A549 (cell line): ENCODE measurements around the gene ASMTL. TPM values are rescaled to one million over a fixed set of nuclear protein-coding genes. Genes with fewer than 3 reads are reported as not detected.
"Not testable (repeated sequence)": the region's sequence is repeated elsewhere in the genome, so short reads cannot be mapped to it uniquely, and the experiment has no call there.

Experiments
- ATAC-seq, 2 experiments: fragments of 200-7000 bp in 1 of 2; fragments of >200 bp in 1 of 2; cut with Nextera tagmentation in 1 of 2; cut with Tn5 transposase in 1 of 2; 3 replicates each; pipeline versions ENCODE4 v1.8.0 to v1.9.1; 2018 to 2020; ENCODE audit warnings: mild to moderate bottlenecking in 1 of 2, moderate library complexity in 1 of 2
- CTCF ChIA-PET: fragments of 300-600 bp; sonication (Branson Sonifier 250); formaldehyde crosslinking; extraction: SDS; loops from one replicate; lab custom pipeline; 2021; ENCODE audit warnings: antibody characterized with exemption, inconsistent platforms; lab: Yijun Ruan, JAX
- POLR2A ChIA-PET: fragments of 350-600 bp; formaldehyde crosslinking; extraction: SDS; loops from one replicate; lab custom pipeline; 2021; ENCODE audit warnings: antibody characterized with exemption, inconsistent platforms; lab: Yijun Ruan, JAX
- DNase-seq, 2 experiments: peaks; one replicate each; pipeline versions ENCODE4 v3.0.0 to v3.0.0-alpha.2; 2011 to 2016; ENCODE audit warnings: low read depth in 1 of 2, low spot score in 1 of 2
- FAIRE-seq: peaks from 2 replicates; lab custom pipeline; 2011; peaks lifted over from hg19 to GRCh38; lab: Jason Lieb, UNC
- H3K27ac ChIP-seq, 2 experiments: fragments of >200 bp; sonication (Bioruptor Twin); formaldehyde crosslinking; 3 replicates each; pipeline ENCODE4 v1.5.1; 2016 to 2017
- H3K4me1 ChIP-seq: fragments of >200 bp; sonication (Bioruptor Twin); formaldehyde crosslinking; 3 replicates; pipeline ENCODE4 v1.6.1; 2016
- H3K4me2 ChIP-seq: fragments of >200 bp; sonication (Bioruptor Twin); formaldehyde crosslinking; 3 replicates; pipeline ENCODE4 v1.6.1; 2016
- H3K4me3 ChIP-seq: fragments of >200 bp; sonication (Bioruptor Twin); formaldehyde crosslinking; 3 replicates; pipeline ENCODE4 v1.5.1; 2016
- H3K9me3 ChIP-seq: fragments of >200 bp; sonication (Bioruptor Twin); formaldehyde crosslinking; 3 replicates; pipeline ENCODE4 v1.6.1; 2016
- EHMT2 ChIP-seq: fragments of 200-600 bp; sonication (generic); IDR thresholded peaks from 2 replicates; pipeline ENCODE4 v1.6.1; 2016; ENCODE audit warnings: antibody characterized with exemption, low read depth, mild to moderate bottlenecking, moderate library complexity
- ESRRA ChIP-seq: fragments of 150-350 bp; IDR thresholded peaks from 2 replicates; pipeline ENCODE4 v1.6.1; 2014; ENCODE audit warnings: mild to moderate bottlenecking, low read length, borderline replicate concordance
- FOSB ChIP-seq: fragments of 250-450 bp; sonication (Bioruptor Pico); IDR thresholded peaks from 2 replicates; pipeline ENCODE4 v1.5.0; 2020; ENCODE audit warnings: mild to moderate bottlenecking, moderate library complexity
- FOSL2 ChIP-seq, 2 experiments: fragments of 450-650 bp in 1 of 2; fragments of >200 bp in 1 of 2; sonication (Bioruptor Twin) in 1 of 2; formaldehyde crosslinking; IDR thresholded peaks; 2 replicates each; pipeline versions ENCODE4 v1.5.0 to v1.6.1; 2016 to 2020; ENCODE audit warnings: mild to moderate bottlenecking in 1 of 2, moderate library complexity in 1 of 2
- GATA3 ChIP-seq: IDR thresholded peaks from 2 replicates; pipeline ENCODE4 v1.6.1; 2012; ENCODE audit warnings: borderline replicate concordance
- HDAC2 ChIP-seq: fragments of 200-600 bp; sonication (generic); IDR thresholded peaks from 2 replicates; pipeline ENCODE4 v1.6.1; 2016
- HOXB5 ChIP-seq: fragments of 250-450 bp; sonication (Bioruptor Pico); IDR thresholded peaks from 2 replicates; pipeline ENCODE4 v1.5.0; 2020; ENCODE audit warnings: mild to moderate bottlenecking, moderate library complexity
- MAFK ChIP-seq: fragments of 450-650 bp; IDR thresholded peaks from 2 replicates; pipeline ENCODE4 v1.6.1; 2014; ENCODE audit not compliant: partially characterized antibody
- MYC ChIP-seq: IDR thresholded peaks from 2 replicates; pipeline ENCODE4 v1.6.1; 2012; ENCODE audit warnings: mild to moderate bottlenecking, inconsistent platforms, low read length, improper control_type of control experiment, borderline replicate concordance
- NFE2L2 ChIP-seq: fragments of 150-350 bp; conservative IDR thresholded peaks from 2 replicates; pipeline ENCODE4 v1.6.1; 2014; ENCODE audit warnings: low read length
- NR3C1 ChIP-seq: fragments of >200 bp; sonication (Bioruptor Twin); formaldehyde crosslinking; IDR thresholded peaks from 3 replicates; pipeline ENCODE4 v1.6.1; 2017
- PHF8 ChIP-seq: fragments of 200-600 bp; sonication (generic); IDR thresholded peaks from 2 replicates; pipeline ENCODE4 v1.6.1; 2016; ENCODE audit warnings: low read depth, mild to moderate bottlenecking, antibody characterized with exemption, moderate library complexity, borderline replicate concordance
- RCOR1 ChIP-seq: fragments of 150-350 bp; IDR thresholded peaks from 2 replicates; pipeline ENCODE4 v1.6.1; 2014; ENCODE audit warnings: antibody characterized with exemption, low read length, low read depth
- RFX5 ChIP-seq: fragments of 450-650 bp; IDR thresholded peaks from 2 replicates; pipeline ENCODE4 v1.7.1; 2014; ENCODE audit warnings: antibody characterized with exemption, mild to moderate bottlenecking, moderate library complexity
- TFCP2L1 ChIP-seq: fragments of 250-450 bp; sonication (Bioruptor Pico); IDR thresholded peaks from 2 replicates; pipeline ENCODE4 v1.5.0; 2021; ENCODE audit warnings: mild to moderate bottlenecking
- WGBS: methylation state at CpG from one replicate; pipeline ENCODE4 v1.1.6; 2017; ENCODE audit errors: missing lambda C conversion rate; 5-methylcytosine and 5-hydroxymethylcytosine counted together
- polyA plus RNA-seq, 4 experiments: library from polyadenylated mRNA; depleted of rRNA in 3 of 4; stranded (reverse); fragments of >200 nt; fragmentation: RNase III in 1 of 4; extraction: RNeasy Plus Mini Kit Qiagen cat#74134 plus additional on column Dnase treatment in 1 of 4; gene quantifications; 2 replicates in 3 of 4; 3 replicates in 1 of 4; pipeline ENCODE4 v1.2.3, GENCODE V29; 2011 to 2017
- TF ChIP-seq, protein P1 (sequence below): IDR thresholded peaks from 2 replicates; pipeline ENCODE4 v1.6.1; 2012
- TF ChIP-seq, protein P2 (sequence below): fragments of >200 bp; sonication (Bioruptor Twin); formaldehyde crosslinking; IDR thresholded peaks from 2 replicates; pipeline ENCODE4 v1.6.1; 2016
- TF ChIP-seq, protein P3 (sequence below): fragments of 450-650 bp; IDR thresholded peaks from 2 replicates; pipeline ENCODE4 v1.6.1; 2014; ENCODE audit warnings: antibody characterized with exemption
- TF ChIP-seq, protein P4 (sequence below): IDR thresholded peaks from 2 replicates; pipeline ENCODE4 v1.6.1; 2012; ENCODE audit warnings: low read depth, borderline replicate concordance
- TF ChIP-seq, protein P5 (sequence below): fragments of 250-450 bp; sonication (Bioruptor Pico); IDR thresholded peaks from 2 replicates; pipeline ENCODE4 v1.5.0; 2020; ENCODE audit warnings: low read depth, mild to moderate bottlenecking, moderate library complexity

The ASMTL gene
- polyA plus RNA-seq, 2 of the 4 experiments (the other 2 are of a cell fraction): 12.3 to 15.4 TPM

DNA sequence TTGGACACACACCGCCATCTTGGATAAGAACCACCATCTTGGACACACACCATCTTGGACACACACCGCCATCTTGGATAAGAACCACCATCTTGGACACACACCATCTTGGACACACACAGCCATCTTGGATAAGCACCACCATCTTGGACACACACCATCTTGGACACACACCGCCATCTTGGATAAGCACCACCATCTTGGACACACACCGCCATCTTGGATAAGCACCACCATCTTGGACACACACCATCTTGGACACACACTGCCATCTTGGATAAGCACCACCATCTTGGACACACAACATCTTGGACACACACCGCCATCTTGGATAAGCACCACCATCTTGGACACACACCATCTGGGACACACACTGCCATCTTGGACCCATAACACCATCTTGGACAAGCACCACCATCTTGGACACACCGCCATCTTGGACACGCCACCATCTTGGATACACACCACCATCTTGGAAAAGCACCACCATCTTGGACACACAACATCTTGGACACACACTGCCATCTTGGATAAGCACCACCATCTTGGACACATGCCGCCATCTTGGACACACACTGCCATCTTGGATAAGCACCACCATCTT, 4.6 kb downstream of the ASMTL start:
- 97% methylated on average over 8 of the region's 8 CpGs for WGBS
- CTCF ChIA-PET, FAIRE-seq, POLR2A ChIA-PET, ATAC-seq, H3K4me2 ChIP-seq: not testable (repeated sequence)
- TF ChIP-seq EHMT2: peak; percentile 42
- TF ChIP-seq, all 56 proteins: peak for 1; not testable (repeated sequence) for 55
- not testable (repeated sequence) for H3K9me3 ChIP-seq, H3K4me3 ChIP-seq, H3K27ac ChIP-seq, DNase-seq
- peaks cover 13% of the 10 kb centered on the region; the same call in 2 of the 3 replicates for H3K4me1 ChIP-seq

DNA sequence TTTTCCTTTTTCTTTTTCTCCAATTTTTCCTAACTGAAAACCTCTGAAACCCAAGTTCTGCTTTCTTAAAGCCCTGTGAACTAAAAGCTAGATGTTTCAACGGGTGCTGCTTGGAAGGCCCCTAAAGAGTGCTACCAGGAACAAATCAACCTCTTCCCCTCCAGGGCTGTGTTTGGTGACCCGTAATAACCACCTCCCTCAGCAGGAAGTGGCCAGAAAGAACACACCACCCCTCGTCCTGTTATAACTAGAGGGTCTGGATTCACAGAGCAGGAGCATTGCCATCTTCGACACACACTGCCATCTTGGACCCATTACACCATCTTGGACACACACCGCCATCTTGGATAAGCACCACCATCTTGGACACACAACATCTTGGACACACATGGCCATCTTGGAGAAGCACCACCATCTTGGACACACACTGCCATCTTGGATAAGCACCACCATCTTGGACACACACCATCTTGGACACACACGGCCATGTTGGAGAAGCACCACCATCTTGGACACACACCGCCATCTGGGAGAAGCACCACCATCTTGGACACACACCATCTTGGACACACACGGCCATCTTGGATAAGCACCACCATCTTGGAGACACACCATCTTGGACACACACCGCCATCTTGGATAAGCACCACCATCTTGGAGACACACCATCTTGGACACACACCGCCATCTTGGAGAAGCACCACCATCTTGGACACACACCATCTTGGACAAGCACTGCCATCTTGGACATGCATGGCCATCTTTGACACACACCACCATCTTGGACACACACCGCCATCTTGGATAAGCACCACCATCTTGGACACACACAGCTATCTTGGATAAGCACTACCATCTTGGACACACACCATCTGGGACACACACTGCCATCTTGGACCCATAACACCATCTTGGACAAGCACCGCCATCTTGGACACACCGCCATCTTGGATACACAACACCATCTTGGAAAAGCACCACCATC, 5.4 kb downstream of the ASMTL start:
- FAIRE-seq: peak; percentile 82
- ATAC-seq, POLR2A ChIA-PET, H3K4me3 ChIP-seq, H3K4me2 ChIP-seq, H3K9me3 ChIP-seq, CTCF ChIA-PET, DNase-seq, H3K27ac ChIP-seq: not testable (repeated sequence)
- peaks cover 13% of the 10 kb centered on the region; the same call in 2 of the 3 replicates for H3K4me1 ChIP-seq
- TF ChIP-seq EHMT2: peak; percentile 90
- WGBS: 94% methylated on average over 13 of the region's 13 CpGs

DNA sequence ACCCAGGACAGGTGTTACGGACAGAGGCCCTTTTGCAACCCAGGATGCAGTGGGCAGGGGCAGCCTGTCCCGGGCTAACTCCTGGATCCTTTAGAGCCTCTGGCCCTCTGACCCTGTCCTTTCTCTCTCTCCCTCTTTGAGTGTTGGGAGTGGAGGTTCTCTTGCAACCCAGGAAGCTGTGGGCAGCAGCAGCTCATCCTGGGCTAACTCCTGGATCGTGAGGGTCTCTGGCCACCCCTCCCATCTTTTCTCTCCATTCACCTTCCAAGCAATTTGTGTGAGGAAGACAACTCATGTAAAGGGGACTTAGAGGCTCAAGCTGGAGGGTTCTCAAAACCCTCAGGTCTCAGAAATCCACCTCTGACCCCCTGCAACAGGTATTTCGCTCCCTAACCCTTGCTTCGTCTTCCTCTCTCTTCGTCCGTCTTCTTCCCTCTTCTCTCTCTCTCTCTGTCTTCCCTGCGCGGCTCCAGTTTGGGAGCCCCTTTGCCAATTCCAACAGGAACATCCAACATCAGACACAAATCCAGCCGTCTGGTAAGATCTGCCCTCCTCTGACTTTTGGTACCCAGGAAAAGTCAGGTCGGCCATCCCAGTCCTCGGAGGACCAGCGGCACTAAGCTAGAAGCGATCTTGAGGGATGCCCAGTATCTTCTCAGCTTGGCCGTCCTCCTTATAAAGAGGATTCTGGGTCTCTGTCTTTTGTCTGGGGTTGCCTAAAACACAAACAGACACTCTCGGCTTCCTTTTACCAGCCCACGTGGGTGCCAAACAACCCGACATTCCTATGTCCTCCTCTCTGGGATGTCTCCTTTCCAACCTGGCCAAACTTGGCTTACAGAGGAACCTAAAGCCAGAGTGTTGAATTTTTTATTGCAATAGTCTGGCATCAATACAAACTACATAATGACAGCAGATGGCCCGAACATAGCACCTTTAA, 7.9 kb downstream of the ASMTL start:
- H3K4me1 ChIP-seq: no peaks in the 10 kb centered on the region
- TF ChIP-seq ESRRA (no peak), GATA3 (no peak), MAFK (no peak), TFCP2L1 (no peak), HDAC2 (no peak), RFX5 (no peak), RCOR1 (no peak), PHF8 (no peak), MYC (no peak), HOXB5 (CRISPR knock-in tag) (no peak), NFE2L2 (no peak), FOSL2 (IDR thresholded peaks at IDR 0.05) (no peak), FOSL2 (CRISPR knock-in tag; IDR thresholded peaks at IDR 0.05) (no peak), FOSB (CRISPR knock-in tag) (no peak), NR3C1 (no peak)
- TF ChIP-seq, protein P1, sequence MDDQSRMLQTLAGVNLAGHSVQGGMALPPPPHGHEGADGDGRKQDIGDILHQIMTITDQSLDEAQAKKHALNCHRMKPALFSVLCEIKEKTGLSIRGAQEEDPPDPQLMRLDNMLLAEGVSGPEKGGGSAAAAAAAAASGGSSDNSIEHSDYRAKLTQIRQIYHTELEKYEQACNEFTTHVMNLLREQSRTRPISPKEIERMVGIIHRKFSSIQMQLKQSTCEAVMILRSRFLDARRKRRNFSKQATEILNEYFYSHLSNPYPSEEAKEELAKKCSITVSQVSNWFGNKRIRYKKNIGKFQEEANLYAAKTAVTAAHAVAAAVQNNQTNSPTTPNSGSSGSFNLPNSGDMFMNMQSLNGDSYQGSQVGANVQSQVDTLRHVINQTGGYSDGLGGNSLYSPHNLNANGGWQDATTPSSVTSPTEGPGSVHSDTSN: no peak
- TF ChIP-seq, protein P2, sequence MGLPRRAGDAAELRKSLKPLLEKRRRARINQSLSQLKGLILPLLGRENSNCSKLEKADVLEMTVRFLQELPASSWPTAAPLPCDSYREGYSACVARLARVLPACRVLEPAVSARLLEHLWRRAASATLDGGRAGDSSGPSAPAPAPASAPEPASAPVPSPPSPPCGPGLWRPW: no peak
- TF ChIP-seq, protein P3, sequence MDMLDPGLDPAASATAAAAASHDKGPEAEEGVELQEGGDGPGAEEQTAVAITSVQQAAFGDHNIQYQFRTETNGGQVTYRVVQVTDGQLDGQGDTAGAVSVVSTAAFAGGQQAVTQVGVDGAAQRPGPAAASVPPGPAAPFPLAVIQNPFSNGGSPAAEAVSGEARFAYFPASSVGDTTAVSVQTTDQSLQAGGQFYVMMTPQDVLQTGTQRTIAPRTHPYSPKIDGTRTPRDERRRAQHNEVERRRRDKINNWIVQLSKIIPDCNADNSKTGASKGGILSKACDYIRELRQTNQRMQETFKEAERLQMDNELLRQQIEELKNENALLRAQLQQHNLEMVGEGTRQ: no peak
- TF ChIP-seq, protein P4, sequence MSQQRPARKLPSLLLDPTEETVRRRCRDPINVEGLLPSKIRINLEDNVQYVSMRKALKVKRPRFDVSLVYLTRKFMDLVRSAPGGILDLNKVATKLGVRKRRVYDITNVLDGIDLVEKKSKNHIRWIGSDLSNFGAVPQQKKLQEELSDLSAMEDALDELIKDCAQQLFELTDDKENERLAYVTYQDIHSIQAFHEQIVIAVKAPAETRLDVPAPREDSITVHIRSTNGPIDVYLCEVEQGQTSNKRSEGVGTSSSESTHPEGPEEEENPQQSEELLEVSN: no peak
- TF ChIP-seq, protein P5, sequence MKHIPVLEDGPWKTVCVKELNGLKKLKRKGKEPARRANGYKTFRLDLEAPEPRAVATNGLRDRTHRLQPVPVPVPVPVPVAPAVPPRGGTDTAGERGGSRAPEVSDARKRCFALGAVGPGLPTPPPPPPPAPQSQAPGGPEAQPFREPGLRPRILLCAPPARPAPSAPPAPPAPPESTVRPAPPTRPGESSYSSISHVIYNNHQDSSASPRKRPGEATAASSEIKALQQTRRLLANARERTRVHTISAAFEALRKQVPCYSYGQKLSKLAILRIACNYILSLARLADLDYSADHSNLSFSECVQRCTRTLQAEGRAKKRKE: no peak
- H3K4me2 ChIP-seq: no peak overlapping the region
- CTCF ChIA-PET: no interaction called here
- no peak for DNase-seq
- POLR2A ChIA-PET: no interaction called here
- H3K4me3 ChIP-seq: no peak overlapping the region
- peak in 1 of 2 experiments; percentile 9; a peak in 1 of 6 replicates for ATAC-seq
- peaks cover 9% of the 10 kb centered on the region; the same call in 2 of the 3 replicates for H3K9me3 ChIP-seq
- H3K27ac ChIP-seq: no peak overlapping the region
- FAIRE-seq: no peak
- WGBS: 94% methylated on average over 19 of the region's 19 CpGs
